ENCODE data around the gene SYNPO2.
A peak's percentile ranks its signal among the peaks of the same experiment; 100 is the strongest.

SYNPO2 gene

DNA sequence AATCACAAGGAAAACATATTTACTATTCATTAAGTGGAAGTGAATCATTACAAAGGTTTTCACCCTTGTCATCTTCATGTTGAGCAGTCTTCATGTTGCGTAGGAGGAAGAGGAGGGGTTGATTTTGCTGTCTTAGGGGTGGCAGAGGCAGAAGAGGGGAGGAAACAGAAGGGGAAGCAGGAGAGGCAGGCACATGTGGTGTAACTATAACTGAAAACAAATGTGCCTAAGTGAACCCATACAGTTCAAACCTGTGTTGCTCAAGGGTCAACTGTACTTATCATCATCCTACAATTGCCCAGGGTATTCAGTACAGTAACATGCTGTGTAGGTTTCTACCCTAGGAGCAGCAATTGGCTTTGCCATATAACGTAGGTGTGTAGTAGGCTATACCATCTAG lies 47.2 kb downstream of the SYNPO2 start:
- DNase-seq, result no peak

GRCh38 chr4:118936406-118936805 lies 47.8 kb downstream of the SYNPO2 start:
- DNase-seq, result no peak

GRCh38 chr4:118939169-118939783 lies 50.6 kb downstream of the SYNPO2 start:
- no peak for DNase-seq

GRCh38 chr4:118941149-118941548 lies 52.5 kb downstream of the SYNPO2 start:
- no peak for DNase-seq

DNA sequence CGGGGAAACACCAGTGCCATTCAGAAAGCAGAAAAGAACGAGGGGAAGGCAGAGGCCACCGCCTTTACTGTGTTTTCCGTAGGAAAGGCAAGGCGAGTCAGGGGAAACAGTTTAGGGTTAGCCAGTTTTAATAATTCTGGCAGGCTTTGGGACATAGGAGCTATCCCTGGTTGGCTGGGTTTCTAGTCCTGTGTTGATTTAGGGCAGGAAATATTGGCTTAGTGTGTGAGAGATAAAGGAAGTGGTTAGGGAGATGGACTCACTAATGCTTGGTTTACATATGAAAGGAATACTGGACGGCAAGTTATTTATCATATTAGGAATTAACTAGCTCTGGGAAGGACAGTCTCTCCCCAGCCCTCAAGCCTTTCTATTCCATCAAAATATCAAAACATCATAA lies 53.1 kb downstream of the SYNPO2 start:
- no peak for DNase-seq

GRCh38 chr4:118942465-118942864 lies 53.8 kb downstream of the SYNPO2 start:
- no peak for DNase-seq

GRCh38 chr4:118947095-118947494 lies 58.4 kb downstream of the SYNPO2 start:
- DNase-seq, result no peak

GRCh38 chr4:118948545-118949144 lies 60.0 kb downstream of the SYNPO2 start:
- no peak for DNase-seq

- no peak for DNase-seq
Measured at GRCh38 chr4:118950224-118950623, 61.6 kb downstream of the SYNPO2 start.

GRCh38 chr4:118950929-118951570 lies 62.4 kb downstream of the SYNPO2 start:
- DNase-seq, result no peak

DNA sequence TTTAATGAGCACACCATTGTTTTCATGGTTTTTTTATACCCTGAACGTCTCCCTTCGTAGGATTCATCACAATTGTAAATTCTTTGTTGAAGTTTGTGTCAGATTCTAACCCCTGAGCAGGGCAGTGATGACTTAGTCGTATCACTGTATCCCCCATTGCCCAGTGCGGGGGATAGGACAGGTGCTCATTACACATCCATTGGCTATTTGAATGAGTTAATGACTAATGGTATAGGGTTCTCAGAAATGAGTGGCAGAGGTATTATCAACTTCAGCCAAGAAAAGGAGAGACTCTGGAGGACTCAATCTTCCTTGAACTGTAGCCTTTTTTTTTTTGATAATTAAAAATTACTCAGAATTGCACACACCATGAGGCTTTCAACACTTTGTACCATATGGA lies 64.6 kb downstream of the SYNPO2 start:
- peak; percentile 32 for DNase-seq

GRCh38 chr4:118954246-118954645 lies 65.6 kb downstream of the SYNPO2 start:
- DNase-seq, result no peak

DNA sequence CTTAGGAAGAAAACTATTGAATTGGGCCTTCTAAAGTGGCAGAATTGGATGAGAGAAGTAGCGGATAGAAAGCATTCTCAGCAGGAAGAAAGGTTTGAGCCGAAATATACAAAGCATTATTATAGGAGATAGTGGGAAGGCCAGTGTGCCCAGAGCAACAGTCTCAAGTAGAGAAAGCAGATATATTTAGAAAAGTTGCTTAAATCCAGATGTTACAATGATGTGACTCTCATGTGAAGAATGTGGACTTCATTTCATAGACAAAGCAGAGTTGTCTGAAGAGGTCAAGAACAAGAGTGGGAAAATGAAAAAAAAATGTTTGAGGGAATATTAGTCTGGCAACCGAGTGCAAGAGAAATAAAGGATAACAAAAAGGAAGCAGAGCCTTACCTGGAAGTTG lies 66.9 kb downstream of the SYNPO2 start:
- DNase-seq, result no peak

- no peak for DNase-seq
Measured at GRCh38 chr4:118957722-118958445, 69.2 kb downstream of the SYNPO2 start.

DNA sequence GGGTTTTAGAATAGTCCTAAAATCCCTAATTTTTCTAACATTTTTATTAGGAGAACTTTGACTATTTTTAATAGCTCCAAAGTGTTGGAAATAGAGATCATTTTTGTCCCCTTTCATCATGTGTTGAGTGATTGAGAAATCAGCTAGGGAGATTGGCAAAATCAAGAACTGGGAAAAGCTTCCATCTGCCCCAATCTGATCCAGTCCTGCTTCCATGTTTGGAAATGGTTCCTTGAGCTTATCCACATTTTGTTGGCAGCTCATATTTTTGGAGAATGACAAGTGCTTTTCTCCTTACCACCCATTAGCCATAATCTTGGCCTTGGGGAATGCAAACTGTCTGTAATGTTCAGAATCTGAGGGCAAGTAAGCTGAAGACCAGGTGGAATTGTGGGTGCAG lies 73.9 kb downstream of the SYNPO2 start:
- no peak for DNase-seq

DNA sequence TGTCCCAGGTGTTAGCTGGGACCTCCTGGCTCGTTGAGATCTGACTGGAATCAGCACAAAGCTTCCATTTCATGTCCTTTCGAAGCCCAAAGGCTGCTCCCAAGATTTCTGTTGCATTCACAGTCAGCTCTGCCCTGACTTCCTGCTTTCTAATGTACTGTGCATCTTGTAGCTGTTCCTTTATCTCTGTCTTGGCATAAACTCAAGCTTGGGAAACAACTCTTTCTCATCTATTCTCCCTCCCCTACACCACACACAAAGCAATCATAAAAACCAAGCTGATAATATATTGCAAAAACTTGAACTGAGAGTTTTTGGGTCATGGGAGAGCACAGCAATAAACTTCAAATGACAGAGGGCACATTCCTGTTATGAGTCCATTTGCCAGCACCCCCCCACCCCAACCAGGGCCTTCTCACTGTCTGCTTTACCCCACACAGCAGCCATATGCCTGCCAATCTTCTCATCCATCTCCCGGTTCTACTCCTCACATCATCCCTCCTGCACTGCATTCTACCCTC lies 76.3 kb downstream of the SYNPO2 start:
- DNase-seq, result peak; percentile 55

GRCh38 chr4:118967393-118967792 lies 78.7 kb downstream of the SYNPO2 start:
- peak; percentile 40 for DNase-seq

GRCh38 chr4:118968005-118968404 lies 79.4 kb downstream of the SYNPO2 start:
- peak; percentile 71 for DNase-seq

DNA sequence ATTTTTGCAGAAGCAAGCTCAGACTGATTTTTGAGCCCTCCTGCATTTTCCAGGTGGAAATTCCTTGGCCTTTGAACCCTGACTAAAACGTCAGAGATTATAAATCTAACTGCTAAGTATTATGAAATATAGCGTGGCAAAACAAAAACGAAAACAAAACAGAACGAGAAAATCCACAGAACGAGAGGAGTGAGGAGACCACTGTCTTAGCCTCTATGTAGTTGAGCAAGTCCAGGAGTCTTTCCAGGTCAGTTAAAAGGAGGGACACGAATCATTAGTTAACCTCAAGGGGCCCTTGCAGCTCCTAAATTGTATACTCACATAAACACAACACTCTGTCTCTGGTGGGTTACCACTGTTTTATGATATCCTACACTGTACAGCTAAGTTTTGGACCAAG lies 80.2 kb downstream of the SYNPO2 start:
- DNase-seq, result no peak

DNA sequence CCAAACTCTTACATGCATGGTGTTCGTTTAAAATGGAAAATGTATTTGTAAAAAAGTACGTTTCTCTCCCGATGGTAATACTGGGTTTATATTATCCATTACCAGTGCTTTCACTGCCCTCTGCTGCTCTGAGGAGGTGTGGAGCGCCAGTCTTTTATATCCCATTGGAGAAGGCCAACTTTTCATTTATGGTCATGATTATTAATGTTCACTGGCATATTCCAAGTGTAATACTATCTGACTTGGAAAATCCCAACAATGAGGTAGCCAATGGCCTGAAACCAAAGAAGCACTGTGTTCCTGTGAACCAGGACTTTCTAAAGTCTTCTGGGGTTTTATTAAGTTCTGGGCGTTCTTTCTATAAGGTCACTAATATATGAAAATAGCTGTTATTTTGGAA lies 80.7 kb downstream of the SYNPO2 start:
- DNase-seq, result peak; percentile 50

GRCh38 chr4:118972167-118972566 lies 83.5 kb downstream of the SYNPO2 start:
- no peak for DNase-seq

DNA sequence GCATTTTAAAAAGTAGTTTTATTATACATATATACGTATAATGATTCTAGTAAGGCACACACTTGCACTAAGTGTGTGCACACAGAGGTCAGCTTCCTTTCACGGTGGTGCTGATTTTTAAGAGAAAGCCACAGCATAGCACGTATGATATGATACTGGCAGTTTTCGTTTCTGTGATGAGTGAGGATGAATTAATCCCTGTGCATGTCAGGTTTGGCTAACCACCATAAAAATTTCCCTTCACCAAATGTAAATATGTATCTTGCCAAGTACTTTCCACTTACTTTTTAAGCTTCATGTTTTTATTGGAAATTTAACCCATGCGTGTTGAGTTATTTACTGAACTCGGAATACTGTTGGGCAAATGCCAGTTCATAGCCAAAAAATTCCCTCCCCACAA lies 84.6 kb downstream of the SYNPO2 start:
- DNase-seq, result no peak

- no peak for DNase-seq
Measured at GRCh38 chr4:118974758-118975157, 86.1 kb downstream of the SYNPO2 start.
